NCI-H748 treated with DMSO at 0.1 percent for 48 hours (cell line): ENCODE measurements around the gene CTSH.
"Not testable (repeated sequence)": the region's sequence is repeated elsewhere in the genome, so short reads cannot be mapped to it uniquely, and the experiment has no call there.

ENCODE experiments used
- DNase-seq: peaks from one replicate; lab custom pipeline; 2025; lab: John Stamatoyannopoulos, UW

CTSH gene

GRCh38 chr15:78921940-78922339, 22.9 kb downstream of the CTSH start:
- no peak for DNase-seq

DNA sequence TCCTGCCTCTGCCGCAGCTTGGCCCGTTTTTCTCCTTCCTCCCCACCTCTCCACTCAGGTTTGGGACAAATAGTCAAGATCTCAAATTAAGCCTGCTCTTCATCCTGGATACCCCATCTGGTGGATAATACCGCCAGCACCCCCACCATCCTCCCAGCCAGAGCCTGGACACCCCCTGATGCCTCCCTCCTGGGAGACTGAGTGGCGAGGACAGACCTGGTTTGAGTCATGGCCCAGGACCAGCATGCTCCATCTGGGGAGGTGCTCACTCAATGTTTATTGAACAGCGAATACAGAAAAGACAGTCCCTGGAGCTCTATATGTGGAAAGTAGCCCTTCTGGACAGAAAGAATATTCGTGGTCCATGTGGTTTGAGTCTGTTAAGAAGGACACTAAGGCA, 23.3 kb downstream of the CTSH start:
- DNase-seq, result no peak

DNA sequence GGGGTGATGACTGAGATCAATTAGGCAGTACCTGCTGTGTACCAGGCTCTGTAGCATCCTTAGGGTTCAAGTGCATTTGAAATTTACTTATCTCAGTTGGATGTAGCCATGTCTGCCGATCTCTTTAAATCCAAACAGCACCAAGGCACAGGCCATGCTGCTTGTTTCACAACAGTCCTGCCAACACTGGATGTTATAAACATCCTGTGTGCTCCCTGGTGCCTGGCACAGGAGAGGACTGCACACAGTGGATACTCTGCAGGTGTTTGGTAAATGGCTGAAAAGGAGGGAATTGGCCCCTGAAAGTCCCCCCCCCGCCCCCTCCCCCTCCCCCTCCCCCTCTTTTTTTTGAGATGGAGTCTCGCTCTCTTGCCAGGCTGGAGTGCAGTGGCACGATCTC, 27.0 kb downstream of the CTSH start:
- no peak for DNase-seq

GRCh38 chr15:78916088-78916487, 28.8 kb downstream of the CTSH start:
- DNase-seq, result no peak

GRCh38 chr15:78915341-78916087, 29.3 kb downstream of the CTSH start:
- no peak for DNase-seq

- no peak for DNase-seq
Measured at GRCh38 chr15:78914027-78914764, 30.6 kb downstream of the CTSH start.

- no peak for DNase-seq
Measured at GRCh38 chr15:78913012-78913411, 31.8 kb downstream of the CTSH start.

DNA sequence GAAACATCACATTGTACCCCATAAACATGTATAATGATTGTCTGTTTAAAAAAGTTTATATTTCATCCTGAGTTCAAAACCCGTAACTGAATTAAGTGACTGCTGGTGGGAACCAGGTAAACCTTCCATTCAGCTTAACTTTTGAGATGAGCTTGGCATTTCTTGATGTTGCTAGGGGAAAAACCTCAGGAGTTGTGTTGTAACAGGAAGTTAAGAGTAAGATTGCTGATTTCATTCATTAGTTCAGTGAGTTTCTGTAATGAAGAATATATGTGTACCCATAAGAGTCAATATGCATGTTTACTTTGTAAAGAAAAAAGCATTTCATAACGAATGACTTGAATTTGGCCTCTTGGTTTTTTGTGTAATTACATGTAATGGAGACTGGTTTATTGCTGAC, 32.5 kb downstream of the CTSH start:
- no peak for DNase-seq

DNA sequence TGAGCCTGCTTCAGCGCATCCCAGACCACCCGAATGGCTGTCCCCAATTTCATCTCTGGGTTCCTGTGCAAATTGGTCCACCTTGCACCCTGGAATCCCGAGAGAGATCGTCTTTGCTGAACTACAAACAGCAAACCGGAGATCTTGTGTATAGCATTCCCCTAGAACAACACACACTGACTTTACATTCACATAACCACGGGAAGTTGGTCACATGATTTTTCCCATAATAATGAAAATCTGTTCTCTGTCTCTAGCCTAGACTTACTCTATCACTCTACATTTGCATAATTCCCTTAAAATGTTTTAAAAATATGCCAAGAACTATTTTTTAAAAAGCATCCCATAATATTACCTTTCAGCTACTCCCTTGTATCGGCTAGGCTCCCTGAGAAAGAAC, 34.6 kb downstream of the CTSH start:
- DNase-seq, result no peak

DNA sequence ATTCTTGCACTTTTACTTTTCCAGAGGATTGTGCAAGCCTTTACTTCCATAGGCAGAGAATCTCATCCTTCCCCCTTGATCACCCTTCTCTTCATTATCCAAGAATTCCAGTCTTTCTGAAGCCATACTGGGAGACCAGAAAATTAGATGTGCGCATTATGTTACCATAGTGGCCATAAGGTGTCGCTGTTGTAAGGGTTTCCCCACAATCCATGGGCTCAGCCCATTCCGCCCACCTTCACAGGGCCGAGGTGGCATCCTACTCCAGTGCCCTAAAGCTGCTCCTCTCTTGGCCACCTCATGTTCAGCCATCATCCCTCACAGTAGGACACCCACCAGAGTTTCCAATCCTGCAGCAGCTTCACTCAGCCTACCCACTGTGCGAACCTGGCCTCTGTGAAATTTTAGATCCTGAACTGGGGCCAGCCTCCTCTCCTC, 35.0 kb downstream of the CTSH start:
- no peak for DNase-seq

DNA sequence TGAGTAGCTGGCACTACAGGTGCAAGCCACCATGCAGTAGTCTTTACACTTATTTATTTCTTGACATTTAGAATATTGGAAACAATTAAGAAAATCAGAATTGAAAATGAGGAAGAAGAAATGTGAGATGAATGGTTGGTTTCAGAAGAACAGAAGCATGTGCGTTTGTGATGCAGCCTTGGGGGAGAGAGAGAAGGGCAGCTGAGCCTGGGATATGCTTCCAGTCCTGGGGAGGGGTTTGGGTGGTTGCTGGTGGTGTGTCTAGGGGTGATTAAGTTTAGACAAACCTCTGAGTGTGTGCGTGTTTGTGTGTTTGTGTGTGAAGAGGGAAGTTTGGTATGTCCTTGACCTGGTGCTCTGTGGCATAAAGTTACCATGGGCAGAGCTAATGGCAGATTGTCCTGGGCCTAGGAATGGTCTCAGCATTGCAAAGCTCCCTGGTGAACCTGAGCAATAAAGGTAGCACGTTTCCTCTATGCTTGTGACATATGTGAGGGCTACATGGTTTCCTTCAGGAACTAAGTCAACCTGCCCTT, 35.6 kb downstream of the CTSH start:
- no peak for DNase-seq

DNA sequence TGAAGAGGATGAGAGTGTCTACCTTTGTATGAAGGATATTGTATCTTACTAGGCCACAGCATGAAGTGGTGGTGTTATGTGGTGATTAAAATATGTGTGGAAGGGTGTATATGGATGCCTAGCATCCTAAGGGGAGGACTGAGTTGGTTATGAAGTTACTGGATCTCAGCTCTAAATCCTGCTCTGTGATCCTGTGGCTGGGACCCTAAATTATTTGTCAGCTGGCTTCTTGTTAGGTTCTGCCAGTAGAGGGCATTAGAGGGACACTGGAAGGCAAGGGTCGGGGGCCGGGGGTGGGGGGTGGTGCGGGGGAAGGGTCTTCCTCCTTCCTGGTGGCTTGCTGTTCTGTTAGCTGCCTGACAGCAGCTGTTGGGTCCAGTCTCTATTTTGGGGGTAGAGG, 37.3 kb downstream of the CTSH start:
- DNase-seq, result no peak

GRCh38 chr15:78906316-78906620, 38.6 kb downstream of the CTSH start:
- no peak for DNase-seq

DNA sequence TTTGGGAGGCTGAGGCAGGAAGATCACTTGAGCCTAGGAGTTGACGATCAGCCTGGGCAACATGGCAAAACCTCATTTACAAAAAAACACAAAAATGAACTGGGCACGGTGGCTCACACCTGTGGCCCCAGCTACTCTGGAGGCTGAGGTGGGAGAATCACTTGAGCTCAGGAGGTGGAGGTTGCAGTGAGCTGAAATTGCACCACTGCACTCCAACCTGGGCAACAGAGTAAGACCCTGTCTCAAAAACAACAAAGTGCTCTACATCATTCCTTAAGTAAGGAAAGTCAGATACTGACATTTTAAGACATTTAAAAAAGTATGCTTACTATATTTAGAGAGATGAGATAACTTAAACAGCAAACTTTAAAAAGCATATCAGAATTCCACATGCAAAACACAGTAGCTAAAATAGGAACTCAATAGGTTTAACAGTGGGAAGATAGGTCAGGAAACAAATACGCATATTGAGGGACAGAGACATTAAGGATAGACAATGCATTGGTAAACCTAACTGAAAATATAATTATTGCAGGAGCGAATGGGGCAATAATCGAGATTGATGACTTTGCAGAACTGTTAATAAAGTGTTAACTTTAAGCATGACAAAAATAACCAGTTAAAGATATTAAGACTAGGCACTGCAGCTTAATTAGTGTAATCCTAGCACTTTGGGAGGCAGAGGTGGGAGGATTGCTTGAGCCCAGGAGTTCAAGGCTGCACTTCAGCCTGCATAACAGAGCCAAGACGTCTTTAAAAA, 40.1 kb downstream of the CTSH start:
- no peak for DNase-seq

DNA sequence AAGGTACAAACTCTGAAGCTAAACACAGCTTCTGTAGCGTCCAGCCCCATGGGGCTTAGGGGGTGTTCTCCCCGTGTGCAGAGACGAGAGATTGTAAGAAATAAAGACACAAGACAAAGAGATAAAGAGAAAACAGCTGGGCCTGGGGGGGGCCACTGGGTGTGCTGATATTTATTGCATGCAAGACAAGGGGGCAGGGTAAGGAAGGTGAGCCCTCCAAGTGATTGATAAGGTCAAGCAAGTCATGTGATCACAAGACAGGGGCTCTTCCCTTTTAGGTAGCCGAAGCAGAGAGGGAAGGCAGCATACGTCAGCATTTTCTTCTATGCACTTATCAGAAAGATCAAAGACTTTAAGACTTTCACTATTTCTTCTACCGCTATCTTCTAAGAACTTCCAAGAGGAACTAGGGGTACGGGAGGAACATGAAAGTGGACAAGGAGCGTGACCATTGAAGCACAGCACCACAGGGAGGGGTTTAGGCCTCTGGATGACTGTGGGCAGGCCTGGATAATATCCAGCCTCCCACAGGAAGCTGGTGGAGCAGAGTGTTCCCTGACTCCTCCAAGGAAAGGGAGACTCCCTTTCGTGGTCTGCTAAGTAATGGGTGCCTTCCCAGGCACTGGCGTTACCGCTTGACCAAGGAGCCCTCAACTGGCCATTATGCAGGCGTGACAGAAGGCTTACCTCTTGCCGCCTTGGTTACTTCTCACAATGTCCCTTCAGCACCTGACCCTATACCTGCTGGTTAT, 42.4 kb downstream of the CTSH start:
- DNase-seq, result not testable (repeated sequence)

- not testable (repeated sequence) for DNase-seq
Measured at GRCh38 chr15:78900819-78901533, 43.9 kb downstream of the CTSH start.

- no peak for DNase-seq
Measured at GRCh38 chr15:78898540-78898939, 46.3 kb downstream of the CTSH start.

DNA sequence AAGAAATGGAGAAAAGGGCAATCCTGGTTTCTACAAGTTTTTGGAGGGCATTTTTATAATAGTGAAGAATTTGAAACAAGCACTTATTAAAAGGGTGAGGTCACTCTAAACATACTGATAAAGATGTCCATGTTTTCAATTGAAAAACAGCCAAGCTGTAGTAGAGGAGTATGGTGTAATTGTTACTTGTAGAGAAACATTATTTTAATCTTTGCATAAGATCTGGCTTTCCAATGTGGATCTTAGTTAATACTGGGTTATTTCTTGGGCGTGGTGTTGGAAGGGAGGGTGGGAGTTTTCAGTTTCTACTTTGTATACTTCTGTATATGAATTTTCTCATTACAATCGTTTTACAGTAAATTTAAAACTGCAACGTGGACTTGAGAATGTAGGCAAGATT, 49.4 kb downstream of the CTSH start:
- DNase-seq, result no peak

GRCh38 chr15:78893538-78893937, 51.3 kb downstream of the CTSH start:
- DNase-seq, result no peak

DNA sequence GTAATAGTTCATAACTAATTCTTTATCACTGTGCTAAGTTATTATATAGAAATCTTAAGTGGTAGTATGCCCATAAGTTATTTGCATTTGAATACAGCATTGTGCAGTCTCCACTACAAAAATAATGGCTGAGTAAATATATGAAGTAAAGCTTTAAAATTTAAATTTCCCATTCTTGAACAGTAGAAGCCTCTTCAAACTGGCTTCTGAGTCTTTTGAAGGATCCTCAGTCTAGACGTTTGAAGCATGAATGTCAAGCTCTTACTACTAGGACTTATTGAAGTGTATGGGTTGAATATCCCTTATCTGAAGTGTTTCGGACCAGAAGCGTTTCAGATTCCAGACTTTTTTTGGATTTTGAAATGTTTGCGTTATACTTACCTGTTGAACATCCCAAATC, 55.8 kb downstream of the CTSH start:
- DNase-seq, result no peak

DNA sequence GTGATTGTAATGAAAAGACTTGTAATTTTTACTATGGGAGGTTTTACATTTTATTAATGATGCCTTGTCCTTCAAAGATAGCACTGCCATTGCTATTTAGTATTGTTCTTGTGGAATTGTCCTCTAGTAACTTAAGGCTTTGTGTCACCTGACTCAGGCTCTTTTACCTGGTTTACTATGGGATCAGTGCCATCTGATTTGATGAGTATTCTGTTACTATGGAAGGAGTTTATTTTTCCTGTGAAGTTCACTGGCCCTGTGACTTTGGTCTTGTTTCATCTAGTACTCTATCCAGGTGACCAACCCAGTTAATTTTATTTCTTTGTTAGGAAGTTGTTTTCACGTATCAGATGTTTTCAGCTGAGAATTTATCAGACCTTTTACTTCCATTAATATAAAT, 63.2 kb downstream of the CTSH start:
- no peak for DNase-seq
